ENCODE data around the gene FDPS. TPM values are rescaled to one million over a fixed set of nuclear protein-coding genes. Genes with fewer than 3 reads are reported as not detected.
"Not testable (repeated sequence)": the region's sequence is repeated elsewhere in the genome, so short reads cannot be mapped to it uniquely, and the experiment has no call there.

Gene FDPS
- polyA plus RNA-seq, 3 donors from 2014 or later = 173 to 279 (median 206) TPM

- H3K4me3 Mint-ChIP-seq = peak within 1 kb of the TSS; percentile 81 to 87 (median 84)
- H3K27ac Mint-ChIP-seq = peak within 1 kb of the TSS; percentile 45 to 78 (median 69)
- peaks cover 34 to 40% of the 10 kb centered on the region in 2 donors for H3K4me1 Mint-ChIP-seq
- no peaks in the 10 kb centered on the region for H3K9me3 Mint-ChIP-seq
- no peaks in the 10 kb centered on the region for H3K36me3 Mint-ChIP-seq
- peaks cover 2 to 9% (median 4%) of the 10 kb centered on the region in 3 donors for H3K27me3 Mint-ChIP-seq (ENCODE audit: low read depth in 3 of 3)
- peak; percentile 84 to 85 (median 85) for DNase-seq
Observed at GRCh38 chr1:155277070-155277901, 31.4 kb upstream of the FDPS start, which contains the start of gene HCN3. HCN3 (plus strand) TSS chr1:155277463; CDS start chr1:155277591, 128 bp downstream.

- Mint-ChIP-seq H3K4me1 (peaks cover 28 to 32% of the 10 kb centered on the region in 2 donors), H3K4me3 (peak overlapping the region; percentile 7 to 87 (median 82))
- DNase-seq = peak; percentile 43 to 59 (median 51)
Observed at GRCh38 chr1:155277902-155278688, 30.6 kb upstream of the FDPS start.

GRCh38 chr1:155278689-155279160 lies 29.9 kb upstream of the FDPS start:
- Mint-ChIP-seq H3K36me3 (no peaks in the 10 kb centered on the region), H3K27ac (peak overlapping the region in 5 of 6 donors; percentile 13 to 77 (median 60)), H3K4me1 (peaks cover 23 to 28% of the 10 kb centered on the region in 2 donors), H3K9me3 (no peaks in the 10 kb centered on the region), H3K27me3 (ENCODE audit: low read depth in 3 of 3) (peaks cover 2 to 6% (median 4%) of the 10 kb centered on the region in 3 donors), H3K4me3 (peak overlapping the region; percentile 7 to 84 (median 63))
- no peak for DNase-seq

More at GRCh38 chr1:155277902-155278688, 30.6 kb upstream of the FDPS start:
- Mint-ChIP-seq H3K36me3 (no peaks in the 10 kb centered on the region), H3K9me3 (no peaks in the 10 kb centered on the region), H3K27ac (peak overlapping the region in 5 of 6 donors; percentile 13 to 77 (median 60)), H3K27me3 (ENCODE audit: low read depth in 3 of 3) (peaks cover 2 to 9% (median 6%) of the 10 kb centered on the region in 3 donors)

- no peaks in the 10 kb centered on the region for H3K36me3 Mint-ChIP-seq
- peaks cover 0 to 6% (median 2%) of the 10 kb centered on the region in 3 donors for H3K27me3 Mint-ChIP-seq (ENCODE audit: low read depth in 3 of 3)
- peaks cover 21 to 26% of the 10 kb centered on the region in 2 donors for H3K4me1 Mint-ChIP-seq
- no peak overlapping the region for H3K4me3 Mint-ChIP-seq
- no peak for DNase-seq
- no peaks in the 10 kb centered on the region for H3K9me3 Mint-ChIP-seq
- H3K27ac Mint-ChIP-seq = no peak overlapping the region
Observed at GRCh38 chr1:155279268-155279667, 29.4 kb upstream of the FDPS start.

GRCh38 chr1:155282488-155283091 lies 26.1 kb upstream of the FDPS start:
- DNase-seq = no peak
- H3K9me3 Mint-ChIP-seq = no peaks in the 10 kb centered on the region
- no peak overlapping the region for H3K4me3 Mint-ChIP-seq
- H3K27me3 Mint-ChIP-seq (ENCODE audit: low read depth in 3 of 3) = peaks cover 0 to 6% (median 2%) of the 10 kb centered on the region in 3 donors
- H3K4me1 Mint-ChIP-seq = peaks cover 7 to 8% of the 10 kb centered on the region in 2 donors
- H3K36me3 Mint-ChIP-seq = no peaks in the 10 kb centered on the region
- H3K27ac Mint-ChIP-seq = no peak overlapping the region

- no peaks in the 10 kb centered on the region for H3K9me3 Mint-ChIP-seq
- H3K4me3 Mint-ChIP-seq = no peak overlapping the region
- H3K36me3 Mint-ChIP-seq = no peaks in the 10 kb centered on the region
- no peaks in the 10 kb centered on the region for H3K4me1 Mint-ChIP-seq
- no peak overlapping the region for H3K27ac Mint-ChIP-seq
- DNase-seq = no peak
- H3K27me3 Mint-ChIP-seq (ENCODE audit: low read depth in 3 of 3) = peaks cover 0 to 6% (median 2%) of the 10 kb centered on the region in 3 donors
Observed at GRCh38 chr1:155284476-155284875, 24.2 kb upstream of the FDPS start.

GRCh38 chr1:155285063-155285462 lies 23.6 kb upstream of the FDPS start:
- no peaks in the 10 kb centered on the region for H3K36me3 Mint-ChIP-seq
- no peaks in the 10 kb centered on the region for H3K9me3 Mint-ChIP-seq
- DNase-seq = no peak
- no peaks in the 10 kb centered on the region for H3K4me1 Mint-ChIP-seq
- peaks cover 0 to 6% (median 2%) of the 10 kb centered on the region in 3 donors for H3K27me3 Mint-ChIP-seq (ENCODE audit: low read depth in 3 of 3)
- H3K27ac Mint-ChIP-seq = no peak overlapping the region
- H3K4me3 Mint-ChIP-seq = peak overlapping the region in 1 of 5 donors; percentile 30

- no peak for DNase-seq
- Mint-ChIP-seq H3K9me3 (no peaks in the 10 kb centered on the region), H3K27me3 (ENCODE audit: low read depth in 3 of 3) (peaks cover 0 to 6% (median 2%) of the 10 kb centered on the region in 3 donors), H3K27ac (no peak overlapping the region), H3K4me3 (no peak overlapping the region), H3K4me1 (no peaks in the 10 kb centered on the region), H3K36me3 (no peaks in the 10 kb centered on the region)
Observed at GRCh38 chr1:155285631-155286044, 23.0 kb upstream of the FDPS start.

GRCh38 chr1:155286544-155286943 lies 22.1 kb upstream of the FDPS start:
- Mint-ChIP-seq H3K27me3 (ENCODE audit: low read depth in 3 of 3) (peaks cover 0 to 4% (median 2%) of the 10 kb centered on the region in 3 donors), H3K27ac (no peak overlapping the region), H3K4me1 (no peaks in the 10 kb centered on the region), H3K9me3 (no peaks in the 10 kb centered on the region), H3K4me3 (no peak overlapping the region), H3K36me3 (no peaks in the 10 kb centered on the region)
- DNase-seq = no peak

- Mint-ChIP-seq H3K27me3 (ENCODE audit: low read depth in 3 of 3) (peaks cover 0 to 5% (median 0%) of the 10 kb centered on the region in 3 donors), H3K36me3 (no peaks in the 10 kb centered on the region), H3K9me3 (no peaks in the 10 kb centered on the region), H3K4me3 (no peak overlapping the region), H3K4me1 (no peaks in the 10 kb centered on the region), H3K27ac (no peak overlapping the region)
- no peak for DNase-seq
Observed at GRCh38 chr1:155287987-155288543, 20.6 kb upstream of the FDPS start.

GRCh38 chr1:155291006-155291405 lies 17.7 kb upstream of the FDPS start:
- H3K27ac Mint-ChIP-seq, H3K4me1 Mint-ChIP-seq, H3K4me3 Mint-ChIP-seq, H3K9me3 Mint-ChIP-seq, DNase-seq, H3K36me3 Mint-ChIP-seq: not testable (repeated sequence)
- H3K27me3 Mint-ChIP-seq (ENCODE audit: low read depth in 3 of 3) = peaks cover 4 to 12% (median 5%) of the 10 kb centered on the region in 3 donors

GRCh38 chr1:155293086-155293749 lies 15.4 kb upstream of the FDPS start:
- no peak for DNase-seq
- Mint-ChIP-seq H3K27me3 (ENCODE audit: low read depth in 3 of 3) (peaks cover 9 to 18% (median 14%) of the 10 kb centered on the region in 3 donors), H3K36me3 (peaks cover 0 to 4% (median 0%) of the 10 kb centered on the region in 3 donors), H3K4me1 (no peaks in the 10 kb centered on the region), H3K9me3 (no peaks in the 10 kb centered on the region), H3K27ac (no peak overlapping the region), H3K4me3 (no peak overlapping the region)
